Measurements from ENCODE around the gene WNT1.

WNT1 gene

DNA sequence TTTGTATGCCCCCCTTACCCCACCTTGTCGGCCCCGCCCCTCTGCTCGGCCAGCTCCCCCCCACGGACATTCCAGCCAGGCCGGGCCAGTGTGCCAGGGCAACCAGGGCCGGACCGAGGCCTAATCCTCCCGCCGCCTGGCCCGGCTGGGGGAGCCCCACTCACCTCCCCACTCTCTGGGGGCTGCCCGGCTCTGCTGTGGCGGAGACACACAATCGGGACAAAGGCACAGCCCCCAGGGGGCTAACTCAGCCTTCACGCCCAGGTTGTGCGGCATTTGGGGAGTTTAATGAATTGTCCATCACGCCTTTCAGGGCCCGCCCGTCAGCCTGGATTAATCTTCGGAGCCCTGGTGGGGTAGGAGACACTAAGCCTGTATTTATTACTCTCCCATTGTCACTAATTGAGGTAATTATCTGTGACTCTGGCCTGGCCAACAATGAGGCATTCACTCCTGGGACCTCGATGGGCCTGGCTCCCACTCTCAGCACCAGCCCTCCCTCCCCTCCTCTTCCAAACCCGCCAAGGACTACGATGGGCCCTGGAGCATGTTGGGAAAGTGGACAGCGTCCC, 8.7 kb downstream of the WNT1 start:
- Histone ChIP-seq H4K20me1 (ENCODE audit: insufficient read depth) (no peaks in the 10 kb centered on the region), H3K9ac (no peak overlapping the region), H3K4me1 (ENCODE audit: low read depth, poor library complexity, severe bottlenecking) (peaks cover 11% of the 10 kb centered on the region), H3K27me3 (ENCODE audit: insufficient read depth, low read depth) (peaks cover 25% of the 10 kb centered on the region), H3K27ac (no peak overlapping the region), H3K36me3 (ENCODE audit: insufficient read depth) (no peaks in the 10 kb centered on the region), H3K79me2 (ENCODE audit: insufficient read depth, low read depth) (no peaks in the 10 kb centered on the region), H3K4me2 (no peak overlapping the region), H3K4me3 (IDR thresholded peaks at IDR 0.05; ENCODE audit: insufficient read depth, low read depth, low read length) (no peak overlapping the region), H2AFZ (ENCODE audit: low read depth) (no peak overlapping the region)
- TF ChIP-seq, protein P1, sequence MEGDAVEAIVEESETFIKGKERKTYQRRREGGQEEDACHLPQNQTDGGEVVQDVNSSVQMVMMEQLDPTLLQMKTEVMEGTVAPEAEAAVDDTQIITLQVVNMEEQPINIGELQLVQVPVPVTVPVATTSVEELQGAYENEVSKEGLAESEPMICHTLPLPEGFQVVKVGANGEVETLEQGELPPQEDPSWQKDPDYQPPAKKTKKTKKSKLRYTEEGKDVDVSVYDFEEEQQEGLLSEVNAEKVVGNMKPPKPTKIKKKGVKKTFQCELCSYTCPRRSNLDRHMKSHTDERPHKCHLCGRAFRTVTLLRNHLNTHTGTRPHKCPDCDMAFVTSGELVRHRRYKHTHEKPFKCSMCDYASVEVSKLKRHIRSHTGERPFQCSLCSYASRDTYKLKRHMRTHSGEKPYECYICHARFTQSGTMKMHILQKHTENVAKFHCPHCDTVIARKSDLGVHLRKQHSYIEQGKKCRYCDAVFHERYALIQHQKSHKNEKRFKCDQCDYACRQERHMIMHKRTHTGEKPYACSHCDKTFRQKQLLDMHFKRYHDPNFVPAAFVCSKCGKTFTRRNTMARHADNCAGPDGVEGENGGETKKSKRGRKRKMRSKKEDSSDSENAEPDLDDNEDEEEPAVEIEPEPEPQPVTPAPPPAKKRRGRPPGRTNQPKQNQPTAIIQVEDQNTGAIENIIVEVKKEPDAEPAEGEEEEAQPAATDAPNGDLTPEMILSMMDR (conservative IDR thresholded peaks at IDR 0.05; ENCODE audit: low read depth, low read length) = no peak

- Histone ChIP-seq H3K36me3 (ENCODE audit: insufficient read depth) (no peaks in the 10 kb centered on the region), H3K9ac (no peak overlapping the region), H3K27ac (no peak overlapping the region), H4K20me1 (ENCODE audit: insufficient read depth) (no peaks in the 10 kb centered on the region), H3K4me1 (ENCODE audit: low read depth, poor library complexity, severe bottlenecking) (peaks cover 11% of the 10 kb centered on the region), H3K4me2 (no peak overlapping the region), H3K27me3 (ENCODE audit: insufficient read depth, low read depth) (peaks cover 19% of the 10 kb centered on the region), H3K79me2 (ENCODE audit: insufficient read depth, low read depth) (no peaks in the 10 kb centered on the region), H2AFZ (ENCODE audit: low read depth) (no peak overlapping the region), H3K4me3 (IDR thresholded peaks at IDR 0.05; ENCODE audit: insufficient read depth, low read depth, low read length) (no peak overlapping the region)
- TF ChIP-seq, protein P1 (conservative IDR thresholded peaks at IDR 0.05; ENCODE audit: low read depth, low read length) = peak; percentile 95
Observed at GRCh38 chr12:48988030-48988649, 10.0 kb downstream of the WNT1 start.

GRCh38 chr12:48990552-48990951, 12.4 kb downstream of the WNT1 start:
- Histone ChIP-seq H3K4me1 (ENCODE audit: low read depth, poor library complexity, severe bottlenecking) (peaks cover 18% of the 10 kb centered on the region), H3K9ac (no peak overlapping the region), H4K20me1 (ENCODE audit: insufficient read depth) (no peaks in the 10 kb centered on the region), H3K79me2 (ENCODE audit: insufficient read depth, low read depth) (no peaks in the 10 kb centered on the region), H3K27me3 (ENCODE audit: insufficient read depth, low read depth) (peaks cover 4% of the 10 kb centered on the region), H3K36me3 (ENCODE audit: insufficient read depth) (no peaks in the 10 kb centered on the region), H3K4me3 (IDR thresholded peaks at IDR 0.05; ENCODE audit: insufficient read depth, low read depth, low read length) (no peak overlapping the region), H3K27ac (no peak overlapping the region), H2AFZ (ENCODE audit: low read depth) (0 out of 2 replicates have a peak overlapping the region, but pooled peaks have one; percentile 3), H3K4me2 (no peak overlapping the region)
- TF ChIP-seq, protein P1 (conservative IDR thresholded peaks at IDR 0.05; ENCODE audit: low read depth, low read length) = no peak

- H3K79me2 ChIP-seq (ENCODE audit: insufficient read depth, low read depth) = no peaks in the 10 kb centered on the region
- no peaks in the 10 kb centered on the region for H4K20me1 ChIP-seq (ENCODE audit: insufficient read depth)
- TF ChIP-seq, protein P1 (conservative IDR thresholded peaks at IDR 0.05; ENCODE audit: low read depth, low read length) = no peak
- no peak overlapping the region for H3K4me3 ChIP-seq (IDR thresholded peaks at IDR 0.05; ENCODE audit: insufficient read depth, low read depth, low read length)
- H3K36me3 ChIP-seq (ENCODE audit: insufficient read depth) = no peaks in the 10 kb centered on the region
- H3K9ac ChIP-seq = no peak overlapping the region
- no peak overlapping the region for H3K4me2 ChIP-seq
- peaks cover 4% of the 10 kb centered on the region for H3K27me3 ChIP-seq (ENCODE audit: insufficient read depth, low read depth)
- no peak overlapping the region for H3K27ac ChIP-seq
- 0 out of 2 replicates have a peak overlapping the region, but pooled peaks have one; percentile 3 for H2AFZ ChIP-seq (ENCODE audit: low read depth)
- peaks cover 21% of the 10 kb centered on the region for H3K4me1 ChIP-seq (ENCODE audit: low read depth, poor library complexity, severe bottlenecking)
Observed at GRCh38 chr12:48991247-48992050, 13.3 kb downstream of the WNT1 start.
